Activated T-cell treated with anti-CD3 and anti-CD28 coated beads for 1 hour (primary cell): Measurements from ENCODE around the gene R3HCC1L.

ENCODE experiments used
- DNase-seq: peaks from one replicate; pipeline ENCODE4 v3.0.0-alpha.2; 2020; ENCODE audit warnings: low read depth

R3HCC1L gene

DNA sequence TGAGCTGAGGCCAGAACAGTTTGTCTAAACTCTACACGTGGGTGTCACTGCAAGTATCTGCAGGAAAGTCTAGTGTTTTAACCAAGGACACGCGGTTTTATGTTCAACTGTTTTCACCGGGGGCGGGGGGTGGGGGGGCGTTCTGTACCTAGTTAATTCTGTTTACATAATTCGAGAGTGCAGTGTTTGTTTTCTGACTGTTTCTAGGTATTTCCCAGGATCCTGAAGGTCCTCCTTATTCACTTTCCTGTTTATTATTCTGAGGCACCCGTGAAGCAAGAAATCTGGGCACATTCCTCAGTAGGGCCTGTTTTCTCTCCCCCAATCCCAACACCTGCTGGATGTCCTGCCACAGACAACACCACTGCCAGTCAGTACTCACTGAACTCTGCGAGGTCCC is 125.9 kb downstream of the R3HCC1L start:
- DNase-seq = no peak

GRCh38 chr10:98260752-98261151 is 126.3 kb downstream of the R3HCC1L start:
- no peak for DNase-seq

DNA sequence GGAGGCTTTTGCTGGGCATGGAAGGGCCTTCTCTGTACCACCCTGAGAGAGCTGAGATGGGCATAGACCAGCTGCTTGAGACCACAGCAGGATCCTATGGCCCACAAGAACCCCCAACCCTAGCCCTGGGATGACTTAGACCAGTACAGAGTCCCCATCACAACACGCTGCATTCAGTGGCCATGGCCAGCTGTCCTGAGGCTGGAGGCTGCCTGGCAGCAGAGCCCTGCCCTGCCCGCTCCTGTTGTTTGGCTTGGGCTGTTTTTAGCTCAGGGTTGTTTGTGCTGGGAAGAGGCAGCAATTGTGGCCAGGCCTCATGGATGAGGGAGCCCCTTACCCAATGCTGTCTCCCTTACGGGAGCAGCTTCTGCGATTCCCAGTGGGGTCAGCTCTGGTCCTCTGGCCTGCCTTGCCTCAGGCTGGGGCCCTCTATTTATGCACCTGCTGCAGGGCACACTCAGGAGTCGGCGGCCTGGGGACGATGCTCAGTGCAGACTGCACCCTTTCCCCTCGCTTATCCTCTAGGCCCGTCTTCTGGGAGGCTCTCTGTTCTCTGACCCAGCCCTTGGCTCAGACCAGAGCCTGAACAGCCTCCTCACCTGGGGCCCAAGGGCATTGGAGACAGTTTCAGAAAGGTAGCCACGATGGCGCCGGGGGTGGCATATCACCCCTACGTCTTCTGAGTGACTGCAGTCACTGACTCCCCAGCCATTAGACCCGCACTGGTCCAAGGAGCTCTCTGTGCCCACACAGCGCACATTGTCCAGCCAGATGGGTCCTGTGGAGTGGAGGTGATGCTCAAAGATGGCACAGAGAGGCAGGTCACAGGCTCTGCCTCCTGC is 127.2 kb downstream of the R3HCC1L start:
- no peak for DNase-seq

GRCh38 chr10:98262571-98262970 is 128.1 kb downstream of the R3HCC1L start:
- DNase-seq = no peak

DNA sequence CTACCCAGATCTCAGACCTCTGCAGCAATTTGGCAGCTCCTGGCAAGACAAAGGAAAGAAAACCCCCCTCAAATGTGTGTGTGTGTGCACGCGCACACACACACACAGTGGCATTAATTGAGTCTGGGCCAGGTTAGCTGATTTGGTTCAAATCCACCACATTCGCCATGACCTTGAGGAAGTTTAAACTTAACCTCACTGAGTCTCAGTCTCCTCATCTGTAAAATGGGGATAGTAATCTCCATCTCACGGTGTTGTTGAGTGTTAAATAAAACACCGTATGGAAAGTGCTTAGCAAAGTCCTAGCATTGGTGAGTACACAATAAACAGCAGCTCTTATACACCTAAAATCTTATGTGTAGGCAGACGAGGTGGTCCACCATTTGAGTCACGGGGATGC is 128.6 kb downstream of the R3HCC1L start:
- no peak for DNase-seq

DNA sequence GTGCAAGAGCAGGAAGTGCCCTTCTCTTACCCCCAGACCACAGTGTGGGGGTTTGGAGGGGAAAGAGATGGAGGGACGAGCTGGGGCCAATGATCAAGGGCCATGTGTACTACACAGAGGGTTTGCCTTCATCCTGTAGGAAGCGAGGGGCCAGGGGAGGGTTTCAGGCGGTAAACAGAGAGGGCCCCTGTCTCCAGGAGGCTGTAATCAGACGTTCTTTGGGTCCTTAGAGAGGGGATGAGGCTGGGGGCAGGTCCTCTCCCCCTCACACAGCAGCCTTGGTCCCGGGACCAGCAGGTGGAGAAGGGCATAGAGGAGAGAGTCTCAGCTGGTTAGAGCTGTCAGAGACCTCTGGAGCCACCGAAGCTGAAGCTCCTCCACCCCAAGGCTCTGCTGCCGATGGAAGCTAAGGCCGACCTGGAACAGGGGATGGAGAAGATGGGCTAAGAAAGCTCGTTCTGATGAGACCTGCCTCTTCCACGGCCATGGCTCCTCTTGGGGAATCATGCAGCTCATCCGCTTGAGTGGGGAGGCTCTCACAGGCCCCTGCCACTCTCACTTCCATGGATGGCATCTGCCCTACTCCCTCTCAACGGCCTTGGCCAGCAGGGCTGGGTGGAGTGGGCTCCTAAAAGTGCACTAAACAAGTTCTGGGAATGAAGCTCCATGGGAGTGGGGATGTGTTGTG is 130.1 kb downstream of the R3HCC1L start:
- no peak for DNase-seq

DNA sequence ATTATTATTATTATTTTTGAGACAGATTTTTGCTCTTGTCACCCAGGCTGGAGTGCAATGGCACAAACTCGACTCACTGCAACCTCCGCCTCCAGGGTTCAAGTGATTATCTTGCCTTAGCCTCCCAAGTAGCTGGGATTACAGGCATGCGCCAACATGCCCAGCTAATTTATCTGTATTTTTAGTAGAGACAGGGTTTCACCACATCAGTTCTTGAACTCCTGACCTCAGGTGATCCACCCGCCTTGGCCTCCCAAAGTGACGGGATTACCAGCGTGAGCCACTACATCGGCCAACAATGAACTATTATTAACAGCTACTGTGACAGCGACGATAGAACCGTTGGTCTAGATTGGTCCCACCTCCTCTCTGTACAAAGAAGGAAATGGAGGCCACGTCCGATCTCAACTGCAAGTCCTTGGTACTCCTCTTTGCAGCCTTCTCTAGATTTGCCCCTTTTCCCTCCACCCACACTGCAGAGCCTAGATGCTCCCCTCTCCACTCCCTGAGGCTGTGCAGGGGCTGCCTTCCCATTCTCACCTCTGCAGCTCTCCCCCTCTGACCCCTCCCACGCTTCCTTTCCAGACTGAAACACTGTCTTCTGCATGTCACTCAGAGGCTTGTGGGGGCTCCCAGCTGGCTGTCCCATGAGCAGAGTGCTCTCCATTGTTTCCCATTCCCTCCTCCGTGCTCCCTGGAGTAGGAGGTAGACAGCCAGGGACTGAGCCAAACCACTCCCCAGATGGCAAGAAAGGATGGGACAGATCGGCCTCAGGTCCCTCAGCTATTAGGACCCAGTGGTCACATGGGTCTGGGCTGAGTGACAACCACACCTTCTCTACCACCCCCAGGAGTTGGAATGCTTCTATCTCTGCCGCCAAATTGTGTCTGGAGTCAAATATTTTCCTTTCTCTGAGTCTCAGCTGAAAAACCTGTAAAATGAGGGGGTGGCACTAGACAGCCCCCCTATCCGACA is 131.2 kb downstream of the R3HCC1L start:
- DNase-seq = no peak

GRCh38 chr10:98266647-98267046 is 132.2 kb downstream of the R3HCC1L start:
- no peak for DNase-seq

- no peak for DNase-seq
Observed at GRCh38 chr10:98267069-98267893, 132.8 kb downstream of the R3HCC1L start.

GRCh38 chr10:98267894-98268693 is 133.6 kb downstream of the R3HCC1L start, which contains the start of gene LOXL4:
Gene LOXL4 (minus strand): TSS chr10:98268194. CDS start chr10:98263019, 5,175 bp downstream.
- DNase-seq = no peak

DNA sequence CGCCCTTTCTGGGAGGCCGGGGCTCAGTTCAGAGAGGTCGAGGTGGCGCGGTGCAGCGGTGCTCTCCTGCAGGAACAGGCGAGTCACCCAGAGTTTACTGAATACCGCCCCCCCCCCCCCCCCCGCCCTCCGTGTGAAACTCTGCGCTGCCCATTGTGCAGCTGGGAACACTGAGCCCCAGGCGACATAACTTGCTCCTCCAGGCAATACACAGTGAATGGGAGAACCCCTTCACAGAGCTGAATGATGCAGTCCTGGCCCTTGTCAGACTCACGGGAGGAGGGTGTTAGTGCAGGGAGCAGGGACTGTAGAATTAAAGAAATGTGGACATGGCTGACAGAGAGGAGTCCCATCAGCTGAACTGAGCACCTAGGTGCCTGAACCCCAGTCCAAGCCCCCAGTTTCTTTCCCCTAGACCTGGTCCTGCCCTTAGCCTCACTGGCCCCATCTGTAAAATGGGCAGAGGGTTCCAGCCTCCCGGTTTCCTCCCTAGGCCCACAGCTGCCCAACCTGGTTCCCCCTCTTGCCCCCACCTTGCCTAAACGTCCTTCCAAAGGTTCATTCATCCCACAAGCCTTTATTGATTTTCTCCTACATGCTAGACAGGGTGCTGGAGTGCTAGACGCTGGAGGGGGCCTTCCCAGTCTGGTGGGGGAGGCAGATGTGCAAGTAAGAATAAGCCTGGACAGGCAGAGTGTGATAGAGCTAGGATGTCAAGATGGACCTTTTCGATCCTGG is 134.4 kb downstream of the R3HCC1L start:
- DNase-seq = no peak

DNA sequence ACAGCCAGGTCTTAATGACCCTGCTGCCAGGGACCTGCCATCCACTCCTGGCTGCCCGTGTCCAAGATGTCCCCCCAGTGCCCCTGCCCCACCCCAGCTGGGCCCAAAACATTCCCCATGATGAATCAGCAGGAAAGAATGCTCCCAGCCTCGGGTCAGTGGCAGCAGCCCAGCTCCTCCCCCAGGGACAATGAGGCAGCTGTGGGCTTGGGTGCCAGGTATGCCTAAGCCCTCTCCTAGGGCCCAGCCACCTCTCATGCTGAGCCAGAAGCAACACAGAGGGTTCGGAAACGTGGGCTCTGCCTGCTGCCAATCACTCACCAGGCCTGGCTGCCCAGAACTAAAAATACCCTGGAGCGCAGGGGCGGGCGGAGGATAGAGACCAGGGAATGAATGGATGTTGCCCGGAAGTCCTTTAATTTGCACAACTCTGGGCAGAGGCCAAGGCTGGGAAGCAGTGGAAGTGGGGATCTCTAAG is 135.0 kb downstream of the R3HCC1L start:
- DNase-seq = no peak

GRCh38 chr10:98270073-98270740 is 135.8 kb downstream of the R3HCC1L start:
- no peak for DNase-seq

DNA sequence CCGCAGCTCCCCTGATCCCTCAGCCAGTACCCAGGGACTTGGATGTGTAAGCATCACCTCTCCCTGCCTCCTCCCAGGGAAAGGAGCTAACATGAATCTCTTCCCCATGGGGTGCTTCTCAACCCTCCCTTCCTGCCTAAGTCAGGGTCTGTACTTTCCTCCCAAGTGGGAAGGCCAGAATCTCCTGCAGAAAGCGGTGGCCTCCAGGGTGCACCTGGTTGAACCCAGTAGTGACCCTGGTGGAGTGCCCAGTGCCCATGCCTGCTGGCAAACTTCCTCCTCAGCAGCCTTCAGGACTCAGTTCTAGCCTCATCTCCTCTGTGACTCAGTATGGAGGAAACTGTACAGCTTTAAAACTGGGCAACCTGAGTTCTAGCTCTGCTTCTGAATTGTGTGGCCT is 136.3 kb downstream of the R3HCC1L start:
- no peak for DNase-seq

- DNase-seq = no peak
Observed at GRCh38 chr10:98272245-98272644, 137.8 kb downstream of the R3HCC1L start.

DNA sequence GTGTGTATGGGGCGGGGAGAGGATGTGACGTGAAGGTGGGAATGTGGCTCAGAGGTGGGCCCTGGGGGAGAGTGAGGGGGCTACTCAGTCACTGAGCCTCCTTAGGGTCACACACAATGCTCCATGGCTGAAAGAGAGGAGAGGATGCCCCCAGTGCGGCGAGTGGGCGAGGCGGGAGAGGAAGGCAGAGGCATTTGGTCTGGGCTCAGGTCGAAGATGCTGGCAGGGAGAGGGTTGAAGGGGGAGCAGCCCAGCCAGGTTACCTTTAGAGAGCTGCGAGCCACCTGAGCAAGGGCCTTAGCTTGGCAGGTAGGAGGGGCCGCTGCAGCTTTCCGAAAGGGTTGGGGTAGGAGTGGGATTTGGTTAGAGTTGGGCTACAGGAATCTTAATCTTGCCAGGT is 138.2 kb downstream of the R3HCC1L start:
- no peak for DNase-seq

DNA sequence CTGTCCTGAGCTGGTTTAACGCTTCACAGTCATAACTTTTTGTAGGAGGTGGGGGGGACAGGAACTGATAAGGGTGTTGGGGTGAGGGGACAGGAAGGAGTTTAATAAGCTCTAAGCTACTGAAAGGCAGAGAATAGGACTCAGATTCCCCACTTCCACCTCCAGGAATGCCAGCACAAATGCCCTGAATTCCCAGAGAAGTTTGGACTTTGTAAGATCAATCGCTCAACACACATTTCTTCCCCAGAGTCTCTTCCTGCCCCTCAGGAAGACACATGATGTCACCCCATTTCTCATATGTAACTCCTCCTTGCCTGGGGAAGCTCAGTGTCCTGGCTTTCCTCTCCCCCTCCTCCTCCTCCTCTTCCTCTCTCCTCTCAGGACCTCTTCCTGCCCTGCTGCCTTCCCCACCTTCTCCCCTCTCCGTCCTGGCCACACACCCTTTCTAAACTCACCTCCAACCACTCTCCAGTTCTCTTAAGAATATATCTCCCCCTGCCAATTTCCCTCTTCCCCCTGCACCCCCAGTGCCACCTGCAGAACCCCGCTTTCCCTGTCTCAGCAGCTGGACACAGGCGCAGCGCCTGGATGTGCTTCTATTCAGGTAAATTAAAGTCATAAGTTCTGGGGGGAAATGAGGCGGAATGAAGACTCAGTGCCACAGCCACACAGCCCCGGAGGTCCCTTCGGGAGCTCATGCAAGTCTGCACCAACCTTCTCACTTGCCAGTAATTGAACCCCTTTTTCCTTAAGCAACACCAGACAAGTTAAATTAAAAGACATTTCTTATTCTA is 138.8 kb downstream of the R3HCC1L start:
- no peak for DNase-seq

DNA sequence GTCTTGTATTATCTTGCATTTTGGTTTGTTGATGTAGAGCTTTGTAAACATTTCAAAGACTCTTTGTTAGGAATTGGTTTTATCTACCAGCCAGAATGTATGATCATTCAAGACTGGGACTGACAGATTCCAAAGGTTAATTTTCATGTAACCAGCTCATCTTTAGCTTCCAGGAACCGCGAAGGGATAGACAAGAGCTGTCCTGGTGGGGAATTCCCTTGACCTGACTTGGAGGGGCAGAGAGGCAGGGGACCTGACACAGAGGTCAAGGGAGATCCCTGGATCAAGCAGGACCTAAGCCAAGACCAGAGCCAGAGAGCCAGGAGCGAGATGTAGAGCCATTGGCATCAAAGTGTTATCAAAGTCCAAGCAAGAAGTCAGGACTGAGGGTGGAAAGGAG is 140.1 kb downstream of the R3HCC1L start:
- DNase-seq = no peak
